ENCODE data around the gene ZCCHC8.
A peak's percentile ranks its signal among the peaks of the same experiment; 100 is the strongest.

ZCCHC8 gene

DNA sequence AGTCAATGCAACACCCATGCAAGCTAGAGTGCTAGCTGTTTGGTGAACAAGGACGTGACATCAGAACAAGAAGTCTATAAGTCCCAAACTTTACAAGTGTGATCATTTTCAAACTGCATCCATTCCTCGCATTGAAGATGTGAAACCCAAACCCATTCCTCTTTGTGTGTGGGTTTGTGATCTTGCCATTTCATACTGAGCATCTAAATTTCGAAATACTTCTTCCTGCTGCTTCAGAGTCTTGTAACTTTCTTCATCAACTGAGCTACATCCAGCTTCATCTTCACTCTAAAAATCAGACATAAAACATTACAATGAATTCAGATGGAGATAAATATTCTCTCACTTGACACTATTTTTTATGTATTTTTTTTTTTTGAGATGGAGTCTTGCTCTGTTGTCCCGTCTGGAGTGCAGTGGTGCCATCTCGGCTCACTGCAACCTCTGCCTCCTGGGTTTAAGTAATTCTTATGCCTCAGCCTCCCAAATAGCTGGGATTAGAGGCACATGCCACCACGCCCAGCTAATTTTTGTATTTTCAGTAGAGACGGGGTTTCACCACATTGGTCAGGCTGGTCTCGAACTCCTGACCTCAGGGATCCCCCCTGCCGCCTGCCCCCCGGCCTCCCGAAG is 4.8 kb upstream of the ZCCHC8 start:
- H3K4me3 ChIP-seq (ENCODE audit: low read length): no peak overlapping the region
- H3K27me3 ChIP-seq (ENCODE audit: control insufficient read depth, low read length): no peaks in the 10 kb centered on the region
- H3K9me3 ChIP-seq (ENCODE audit: control insufficient read depth, insufficient read depth, low read length): no peaks in the 10 kb centered on the region
- TF ChIP-seq, protein P1, sequence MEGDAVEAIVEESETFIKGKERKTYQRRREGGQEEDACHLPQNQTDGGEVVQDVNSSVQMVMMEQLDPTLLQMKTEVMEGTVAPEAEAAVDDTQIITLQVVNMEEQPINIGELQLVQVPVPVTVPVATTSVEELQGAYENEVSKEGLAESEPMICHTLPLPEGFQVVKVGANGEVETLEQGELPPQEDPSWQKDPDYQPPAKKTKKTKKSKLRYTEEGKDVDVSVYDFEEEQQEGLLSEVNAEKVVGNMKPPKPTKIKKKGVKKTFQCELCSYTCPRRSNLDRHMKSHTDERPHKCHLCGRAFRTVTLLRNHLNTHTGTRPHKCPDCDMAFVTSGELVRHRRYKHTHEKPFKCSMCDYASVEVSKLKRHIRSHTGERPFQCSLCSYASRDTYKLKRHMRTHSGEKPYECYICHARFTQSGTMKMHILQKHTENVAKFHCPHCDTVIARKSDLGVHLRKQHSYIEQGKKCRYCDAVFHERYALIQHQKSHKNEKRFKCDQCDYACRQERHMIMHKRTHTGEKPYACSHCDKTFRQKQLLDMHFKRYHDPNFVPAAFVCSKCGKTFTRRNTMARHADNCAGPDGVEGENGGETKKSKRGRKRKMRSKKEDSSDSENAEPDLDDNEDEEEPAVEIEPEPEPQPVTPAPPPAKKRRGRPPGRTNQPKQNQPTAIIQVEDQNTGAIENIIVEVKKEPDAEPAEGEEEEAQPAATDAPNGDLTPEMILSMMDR (IDR thresholded peaks at IDR 0.05; ENCODE audit: low read depth, low read length, poor library complexity, severe bottlenecking): no peak
- no peak for TF ChIP-seq EZH2phosphoT487 (IDR thresholded peaks at IDR 0.05; ENCODE audit: borderline replicate concordance, low read length)
- H3F3A ChIP-seq (ENCODE audit: control insufficient read depth, insufficient read depth): peaks cover 69% of the 10 kb centered on the region
- no peaks in the 10 kb centered on the region; the same call in 1 of the 2 replicates for H4K20me1 ChIP-seq (ENCODE audit: control insufficient read depth, insufficient read depth, low read depth, low read length)
- H3K4me2 ChIP-seq (ENCODE audit: low read length): no peak overlapping the region
- H3K9me2 ChIP-seq (replicated peaks; ENCODE audit: control insufficient read depth, low read length): no peaks in the 10 kb centered on the region
- peaks cover 33% of the 10 kb centered on the region for H3K4me1 ChIP-seq (ENCODE audit: control insufficient read depth, low read length)
- peaks cover 24% of the 10 kb centered on the region for H3K79me2 ChIP-seq (ENCODE audit: control insufficient read depth, low read length)
- H3K27ac ChIP-seq (ENCODE audit: low read depth, low read length): no peak overlapping the region
- H3K36me3 ChIP-seq (ENCODE audit: control insufficient read depth, low read length): peaks cover 80% of the 10 kb centered on the region

DNA sequence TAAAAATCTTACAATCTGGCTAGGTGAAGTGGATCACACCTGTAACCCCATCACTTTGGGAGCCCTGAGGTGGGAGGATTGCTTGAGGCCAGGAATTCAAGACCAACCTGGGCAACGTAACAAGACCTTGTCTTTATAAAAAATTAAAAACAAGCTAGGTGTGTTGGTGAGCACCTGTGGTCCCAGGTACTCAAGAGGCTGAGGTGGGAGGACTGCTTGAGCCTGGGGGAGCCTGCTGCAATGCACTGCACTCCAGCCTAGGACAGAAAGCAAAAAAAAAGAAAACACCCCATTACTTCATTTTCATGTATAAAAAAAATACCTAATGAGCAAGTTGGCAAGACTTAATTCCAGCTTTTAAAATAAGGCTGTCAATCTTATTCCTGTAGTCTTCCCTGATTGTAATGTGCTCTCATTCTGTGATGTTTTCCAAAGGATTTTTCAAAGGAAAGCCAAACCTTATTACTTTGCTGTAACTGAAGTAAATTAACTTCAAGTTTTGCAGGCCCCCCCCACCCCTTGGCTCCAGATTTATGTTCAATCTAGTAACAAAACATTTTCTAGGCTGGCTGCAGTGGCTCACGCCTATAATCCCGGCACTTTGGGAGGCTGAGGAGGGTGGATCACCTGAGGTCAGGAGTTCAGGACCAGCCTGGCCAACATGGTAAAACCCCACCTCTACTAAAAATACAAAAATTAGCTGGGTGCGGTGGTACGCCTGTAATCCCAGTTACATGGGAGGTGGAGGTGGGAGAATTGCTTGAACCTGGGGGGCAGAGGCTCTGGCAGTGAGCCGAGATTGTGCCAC is 3.3 kb upstream of the ZCCHC8 start:
- Histone ChIP-seq H3K36me3 (ENCODE audit: control insufficient read depth, low read length) (peaks cover 77% of the 10 kb centered on the region), H3F3A (ENCODE audit: control insufficient read depth, insufficient read depth) (peaks cover 65% of the 10 kb centered on the region), H3K27ac (ENCODE audit: low read depth, low read length) (peak overlapping the region; percentile 81), H3K9me2 (replicated peaks; ENCODE audit: control insufficient read depth, low read length) (no peaks in the 10 kb centered on the region), H3K9me3 (ENCODE audit: control insufficient read depth, insufficient read depth, low read length) (no peaks in the 10 kb centered on the region), H3K4me3 (ENCODE audit: low read length) (no peak overlapping the region), H3K27me3 (ENCODE audit: control insufficient read depth, low read length) (no peaks in the 10 kb centered on the region), H4K20me1 (ENCODE audit: control insufficient read depth, insufficient read depth, low read depth, low read length) (no peaks in the 10 kb centered on the region), H3K79me2 (ENCODE audit: control insufficient read depth, low read length) (peaks cover 31% of the 10 kb centered on the region), H3K4me2 (ENCODE audit: low read length) (0 out of 2 replicates have a peak overlapping the region, but pooled peaks have one; percentile 3), H3K4me1 (ENCODE audit: control insufficient read depth, low read length) (peaks cover 33% of the 10 kb centered on the region)
- TF ChIP-seq, protein P1 (IDR thresholded peaks at IDR 0.05; ENCODE audit: low read depth, low read length, poor library complexity, severe bottlenecking): no peak
- TF ChIP-seq EZH2phosphoT487 (IDR thresholded peaks at IDR 0.05; ENCODE audit: borderline replicate concordance, low read length): no peak

DNA sequence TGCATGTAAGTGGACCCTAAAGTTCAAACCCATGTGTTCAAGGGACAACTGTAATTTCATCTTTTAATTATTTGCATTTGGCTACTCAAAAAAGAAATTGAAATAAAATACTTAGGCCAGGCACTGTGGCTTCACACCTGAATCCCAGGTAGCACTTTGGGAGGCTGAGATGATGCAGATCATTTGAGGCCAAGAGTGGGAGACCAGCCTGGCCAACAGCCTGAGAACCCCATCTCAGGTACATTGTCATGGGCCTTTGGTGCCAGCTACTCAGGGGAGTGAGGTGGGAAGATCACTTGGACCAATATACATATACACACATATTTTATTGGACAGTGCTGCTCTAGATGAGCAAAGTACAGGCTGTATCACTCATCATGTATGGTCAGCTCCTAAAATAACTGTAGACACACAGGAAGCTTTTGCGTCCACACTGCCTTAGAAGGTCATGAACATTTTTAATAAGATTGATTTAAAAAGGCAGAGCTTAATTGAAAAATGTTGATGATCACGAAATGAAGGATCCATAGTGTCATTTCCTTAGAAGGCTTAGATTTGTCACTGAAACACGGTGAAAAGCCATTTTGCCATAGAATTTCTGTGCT is 2.5 kb upstream of the ZCCHC8 start:
- H4K20me1 ChIP-seq (ENCODE audit: control insufficient read depth, insufficient read depth, low read depth, low read length): no peaks in the 10 kb centered on the region
- H3K79me2 ChIP-seq (ENCODE audit: control insufficient read depth, low read length): peaks cover 33% of the 10 kb centered on the region
- H3K36me3 ChIP-seq (ENCODE audit: control insufficient read depth, low read length): peaks cover 77% of the 10 kb centered on the region
- H3K9me2 ChIP-seq (replicated peaks; ENCODE audit: control insufficient read depth, low read length): no peaks in the 10 kb centered on the region
- peak overlapping the region; percentile 57; the same call in 1 of the 2 replicates for H3K4me2 ChIP-seq (ENCODE audit: low read length)
- H3K27me3 ChIP-seq (ENCODE audit: control insufficient read depth, low read length): no peaks in the 10 kb centered on the region
- H3K4me3 ChIP-seq (ENCODE audit: low read length): no peak overlapping the region
- H3K9me3 ChIP-seq (ENCODE audit: control insufficient read depth, insufficient read depth, low read length): no peaks in the 10 kb centered on the region
- TF ChIP-seq, protein P1 (IDR thresholded peaks at IDR 0.05; ENCODE audit: low read depth, low read length, poor library complexity, severe bottlenecking): no peak
- no peak for TF ChIP-seq EZH2phosphoT487 (IDR thresholded peaks at IDR 0.05; ENCODE audit: borderline replicate concordance, low read length)
- H3K27ac ChIP-seq (ENCODE audit: low read depth, low read length): peak overlapping the region; percentile 81
- H3K4me1 ChIP-seq (ENCODE audit: control insufficient read depth, low read length): peaks cover 40% of the 10 kb centered on the region
- H3F3A ChIP-seq (ENCODE audit: control insufficient read depth, insufficient read depth): peaks cover 61% of the 10 kb centered on the region

Measured in DOHH2 (cell line).